Measurements from ENCODE around the gene RBM20. TPM values are rescaled to one million over a fixed set of nuclear protein-coding genes. Genes with fewer than 3 reads are reported as not detected.
A peak's percentile ranks its signal among the peaks of the same experiment; 100 is the strongest.

Gene RBM20
- polyA plus RNA-seq, 1 experiment: 0.11 TPM

DNA sequence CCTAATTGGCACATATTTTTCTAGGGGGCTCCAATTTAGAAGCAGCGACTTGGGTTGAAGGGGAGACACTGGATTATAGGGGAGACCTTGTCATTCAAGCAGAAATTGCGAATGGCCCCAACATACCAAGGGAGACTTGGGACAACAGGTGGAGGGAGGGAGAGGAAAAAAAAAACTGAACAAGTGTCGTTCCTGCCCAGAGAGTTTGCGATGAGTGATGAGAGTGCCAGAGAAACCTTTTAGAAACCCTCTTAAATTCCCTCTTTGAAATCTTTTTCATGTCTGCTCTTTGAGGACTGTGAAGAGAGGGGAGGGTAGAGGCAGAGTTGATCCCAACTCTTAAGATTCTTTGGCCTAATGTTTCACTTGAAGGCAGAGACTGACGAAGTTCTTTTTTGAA, 24.3 kb downstream of the RBM20 start:
- Histone ChIP-seq H3K4me3 (ENCODE audit: low read depth, low read length) (no peak overlapping the region), H3K27ac (ENCODE audit: low read depth, low read length) (no peak overlapping the region), H3K27me3 (ENCODE audit: control insufficient read depth, insufficient read depth, low read length) (peaks cover 3% of the 10 kb centered on the region), H3K9me3 (ENCODE audit: control insufficient read depth, insufficient read depth, low read length) (no peaks in the 10 kb centered on the region)
- TF ChIP-seq, protein P1, sequence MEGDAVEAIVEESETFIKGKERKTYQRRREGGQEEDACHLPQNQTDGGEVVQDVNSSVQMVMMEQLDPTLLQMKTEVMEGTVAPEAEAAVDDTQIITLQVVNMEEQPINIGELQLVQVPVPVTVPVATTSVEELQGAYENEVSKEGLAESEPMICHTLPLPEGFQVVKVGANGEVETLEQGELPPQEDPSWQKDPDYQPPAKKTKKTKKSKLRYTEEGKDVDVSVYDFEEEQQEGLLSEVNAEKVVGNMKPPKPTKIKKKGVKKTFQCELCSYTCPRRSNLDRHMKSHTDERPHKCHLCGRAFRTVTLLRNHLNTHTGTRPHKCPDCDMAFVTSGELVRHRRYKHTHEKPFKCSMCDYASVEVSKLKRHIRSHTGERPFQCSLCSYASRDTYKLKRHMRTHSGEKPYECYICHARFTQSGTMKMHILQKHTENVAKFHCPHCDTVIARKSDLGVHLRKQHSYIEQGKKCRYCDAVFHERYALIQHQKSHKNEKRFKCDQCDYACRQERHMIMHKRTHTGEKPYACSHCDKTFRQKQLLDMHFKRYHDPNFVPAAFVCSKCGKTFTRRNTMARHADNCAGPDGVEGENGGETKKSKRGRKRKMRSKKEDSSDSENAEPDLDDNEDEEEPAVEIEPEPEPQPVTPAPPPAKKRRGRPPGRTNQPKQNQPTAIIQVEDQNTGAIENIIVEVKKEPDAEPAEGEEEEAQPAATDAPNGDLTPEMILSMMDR (IDR thresholded peaks at IDR 0.05; ENCODE audit: low read depth, low read length): no peak
- POLR2A ChIA-PET: no interaction called here
- no peak for DNase-seq (ENCODE audit: low read depth, low spot score)
- CTCF ChIA-PET: no interaction called here

DNA sequence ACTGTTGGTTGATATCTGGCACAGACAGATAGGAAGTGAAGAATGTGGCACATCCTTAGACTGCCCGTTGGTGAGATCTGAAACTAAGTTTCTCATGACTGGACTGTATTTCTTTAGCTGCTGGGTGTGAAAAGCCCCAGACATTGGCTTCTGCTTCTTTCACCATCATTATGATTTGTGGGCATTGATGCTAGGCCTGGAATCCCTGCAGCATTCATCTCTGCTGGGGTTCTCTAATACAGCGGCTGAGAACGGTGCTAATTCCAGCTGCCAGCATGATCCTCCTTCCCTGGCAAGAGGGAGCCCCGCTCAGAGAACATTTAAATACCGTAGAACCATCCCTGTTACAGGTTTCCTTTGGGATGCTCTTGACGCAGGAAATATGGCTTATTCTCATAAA, 26.2 kb downstream of the RBM20 start:
- TF ChIP-seq, protein P1 (IDR thresholded peaks at IDR 0.05; ENCODE audit: low read depth, low read length): no peak
- Histone ChIP-seq H3K4me3 (ENCODE audit: low read depth, low read length) (no peak overlapping the region), H3K27ac (ENCODE audit: low read depth, low read length) (no peak overlapping the region), H3K9me3 (ENCODE audit: control insufficient read depth, insufficient read depth, low read length) (no peaks in the 10 kb centered on the region), H3K27me3 (ENCODE audit: control insufficient read depth, insufficient read depth, low read length) (peaks cover 6% of the 10 kb centered on the region)
- CTCF ChIA-PET: no interaction called here
- DNase-seq (ENCODE audit: low read depth, low spot score): no peak
- POLR2A ChIA-PET: no interaction called here

DNA sequence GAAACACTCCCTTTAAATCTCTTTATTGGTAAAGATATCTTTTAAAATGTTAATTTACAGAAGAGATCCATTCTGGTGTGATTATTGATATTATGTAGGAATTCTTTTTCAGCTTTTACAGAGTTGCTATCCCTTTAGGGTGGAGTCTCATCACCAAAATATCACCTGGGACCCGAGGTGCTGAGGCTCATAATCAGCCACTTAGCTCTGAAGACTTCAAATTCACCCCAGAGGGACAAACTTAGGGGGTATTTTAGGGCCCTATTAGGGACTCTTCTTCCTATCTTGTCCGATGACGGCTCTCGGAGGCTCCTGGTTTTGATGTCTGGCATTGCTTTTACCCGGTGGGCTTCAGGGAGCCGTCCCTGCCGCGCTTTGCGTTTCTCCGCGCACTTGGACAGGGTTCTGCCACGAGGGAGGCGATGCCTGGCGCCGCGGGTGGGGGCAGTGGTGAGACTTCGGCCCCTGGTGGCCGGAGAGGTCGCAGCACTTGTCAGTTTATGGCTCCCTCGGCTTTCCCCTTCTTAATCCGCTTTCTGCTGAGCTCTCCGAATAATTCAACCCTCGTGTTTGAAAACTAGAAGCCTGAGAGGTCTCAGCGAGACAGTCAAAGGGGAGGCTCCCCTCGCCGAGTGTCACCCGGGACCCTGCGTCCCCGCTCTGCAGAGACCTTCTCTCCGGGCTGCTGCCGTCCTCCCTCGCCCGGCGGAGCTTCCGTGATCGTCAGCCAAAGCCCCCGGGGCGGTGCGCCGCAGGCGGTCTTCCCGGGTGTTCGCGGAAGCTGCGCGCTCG, 27.8 kb downstream of the RBM20 start:
- DNase-seq (ENCODE audit: low read depth, low spot score): no peak
- Histone ChIP-seq H3K4me3 (ENCODE audit: low read depth, low read length) (peak overlapping the region; percentile 67), H3K27ac (ENCODE audit: low read depth, low read length) (no peak overlapping the region), H3K27me3 (ENCODE audit: control insufficient read depth, insufficient read depth, low read length) (peaks cover 12% of the 10 kb centered on the region), H3K9me3 (ENCODE audit: control insufficient read depth, insufficient read depth, low read length) (no peaks in the 10 kb centered on the region)
- ChIA-PET POLR2A (no interaction called here), CTCF (interaction anchor here (0.6 to 3.8 kb wide), 50 partner anchors 9 to 635 kb away, joined by 3 to 89 read pairs (median 4); no protein-coding TSS in a partner anchor)
- TF ChIP-seq, protein P1 (IDR thresholded peaks at IDR 0.05; ENCODE audit: low read depth, low read length): peak; percentile 98

DNA sequence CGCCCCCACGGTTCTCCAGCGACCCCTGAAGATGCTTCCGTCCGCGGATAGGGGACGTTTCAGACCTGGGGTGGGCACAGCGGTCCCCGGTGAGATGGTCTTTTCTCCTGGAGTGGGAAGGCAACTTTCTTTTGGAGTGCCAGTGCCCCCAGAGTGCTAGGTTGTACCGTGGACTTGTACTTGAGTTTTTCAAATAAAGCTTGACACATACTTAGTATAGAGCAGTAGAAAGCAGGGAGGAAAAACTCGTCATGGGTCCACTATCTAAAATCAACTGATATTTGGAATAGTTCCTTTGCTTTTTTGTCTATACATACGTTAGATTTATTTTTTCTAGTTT, 28.4 kb downstream of the RBM20 start:
- Histone ChIP-seq H3K27me3 (ENCODE audit: control insufficient read depth, insufficient read depth, low read length) (peaks cover 12% of the 10 kb centered on the region), H3K27ac (ENCODE audit: low read depth, low read length) (no peak overlapping the region), H3K4me3 (ENCODE audit: low read depth, low read length) (peak overlapping the region; percentile 67), H3K9me3 (ENCODE audit: control insufficient read depth, insufficient read depth, low read length) (no peaks in the 10 kb centered on the region)
- no peak for DNase-seq (ENCODE audit: low read depth, low spot score)
- ChIA-PET POLR2A (interaction anchor here (0.5 kb wide), 1 partner anchor 17 kb away, joined by 3 read pairs; no protein-coding TSS in a partner anchor), CTCF (interaction anchor here (0.6 to 3.8 kb wide), 48 partner anchors 8 to 634 kb away, joined by 3 to 89 read pairs (median 4); no protein-coding TSS in a partner anchor)
- TF ChIP-seq, protein P1 (IDR thresholded peaks at IDR 0.05; ENCODE audit: low read depth, low read length): no peak

DNA sequence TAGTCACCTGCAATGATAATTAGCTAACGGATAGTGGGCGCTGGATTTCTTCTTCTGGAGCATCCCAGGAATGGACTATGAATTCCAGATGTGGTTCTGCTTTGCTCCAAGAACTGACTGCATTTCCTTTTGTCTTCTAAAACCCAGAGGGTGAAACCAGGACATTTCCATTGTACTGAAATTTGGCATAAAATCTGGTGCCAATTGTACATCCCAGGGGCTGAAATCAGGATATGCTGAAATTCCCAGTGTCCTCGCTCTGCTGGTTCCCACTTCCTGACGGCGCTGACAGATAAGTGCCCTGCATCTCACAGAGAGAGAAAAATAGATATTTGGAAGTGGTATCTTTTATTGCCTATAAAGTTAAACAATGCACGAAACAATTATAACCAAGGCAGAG, 31.9 kb downstream of the RBM20 start:
- CTCF ChIA-PET: no interaction called here
- TF ChIP-seq, protein P1 (IDR thresholded peaks at IDR 0.05; ENCODE audit: low read depth, low read length): no peak
- no peak for DNase-seq (ENCODE audit: low read depth, low spot score)
- H3K27me3 ChIP-seq (ENCODE audit: control insufficient read depth, insufficient read depth, low read length): peaks cover 12% of the 10 kb centered on the region
- H3K9me3 ChIP-seq (ENCODE audit: control insufficient read depth, insufficient read depth, low read length): no peaks in the 10 kb centered on the region
- H3K27ac ChIP-seq (ENCODE audit: low read depth, low read length): no peak overlapping the region
- POLR2A ChIA-PET: interaction anchor here (0.7 kb wide), 1 partner anchor 63 kb away, joined by 3 read pairs; no protein-coding TSS in a partner anchor
- no peak overlapping the region for H3K4me3 ChIP-seq (ENCODE audit: low read depth, low read length)

Data from AG04450 (cell line).